H9 (cell line): ENCODE data around the gene TTC9. TPM values are rescaled to one million over a fixed set of nuclear protein-coding genes. Genes with fewer than 3 reads are reported as not detected.

Experiments
- DNase-seq: peaks from one replicate; pipeline ENCODE4 v3.0.0-alpha.2; 2017
- H2AFZ ChIP-seq: one replicate; pipeline ENCODE4 v1.6.1; 2013; ENCODE audit warnings: mild to moderate bottlenecking, low read length, control low read depth, moderate library complexity
- H2AK5ac ChIP-seq: 2 replicates; pipeline ENCODE4 v1.6.1; 2013; ENCODE audit warnings: low read length, control low read depth, mixed read lengths; ENCODE audit not compliant: insufficient read length
- H2BK120ac ChIP-seq: one replicate; pipeline ENCODE4 v1.6.1; 2013; ENCODE audit warnings: low read depth, mild to moderate bottlenecking, low read length, control low read depth, inconsistent platforms; ENCODE audit not compliant: poor library complexity, severe bottlenecking
- H2BK12ac ChIP-seq: 2 replicates; pipeline ENCODE4 v1.6.1; 2013; ENCODE audit warnings: low read length, control low read depth, mixed read lengths, low read depth; ENCODE audit not compliant: insufficient read length
- H2BK15ac ChIP-seq: 2 replicates; pipeline ENCODE4 v1.6.1; 2013; ENCODE audit warnings: low read depth, low read length, control low read depth
- H2BK20ac ChIP-seq: one replicate; pipeline ENCODE4 v1.6.1; 2013; ENCODE audit warnings: low read depth, mild to moderate bottlenecking, low read length, control low read depth, inconsistent platforms; ENCODE audit not compliant: poor library complexity, severe bottlenecking
- H2BK5ac ChIP-seq: 2 replicates; pipeline ENCODE4 v1.6.1; 2013; ENCODE audit warnings: low read length, control low read depth, mixed read lengths; ENCODE audit not compliant: insufficient read length
- H3K14ac ChIP-seq: 2 replicates; pipeline ENCODE4 v1.6.1; 2013; ENCODE audit warnings: low read length, control low read depth; ENCODE audit not compliant: insufficient read depth
- H3K18ac ChIP-seq: 2 replicates; pipeline ENCODE4 v1.6.1; 2013; ENCODE audit warnings: low read depth, mild to moderate bottlenecking, mixed read lengths, low read length, control low read depth; ENCODE audit not compliant: insufficient read length
- H3K23ac ChIP-seq: 2 replicates; pipeline ENCODE4 v1.6.1; 2013; ENCODE audit warnings: low read length, control low read depth, mixed read lengths, low read depth; ENCODE audit not compliant: insufficient read length
- H3K23me2 ChIP-seq: 2 replicates; pipeline ENCODE4 v1.6.1; 2013; ENCODE audit warnings: low read depth, mild to moderate bottlenecking, mixed read lengths, low read length, control low read depth; ENCODE audit not compliant: insufficient read length, poor library complexity, severe bottlenecking
- H3K27ac ChIP-seq: 2 replicates; pipeline ENCODE4 v1.5.1; 2013; ENCODE audit warnings: low read length, control low read depth, mixed read lengths, low read depth; ENCODE audit not compliant: insufficient read length
- H3K27me3 ChIP-seq: 2 replicates; pipeline ENCODE4 v1.6.1; 2013; ENCODE audit warnings: low read length, control low read depth, inconsistent platforms; ENCODE audit not compliant: insufficient read depth
- H3K4ac ChIP-seq: 2 replicates; pipeline ENCODE4 v1.6.1; 2013; ENCODE audit warnings: low read depth, mild to moderate bottlenecking, control low read depth, inconsistent platforms, low read length, moderate library complexity
- H3K4me1 ChIP-seq: 2 replicates; pipeline ENCODE4 v1.6.1; 2013; ENCODE audit warnings: low read length, control low read depth, inconsistent platforms; ENCODE audit not compliant: insufficient read depth
- H3K4me2 ChIP-seq: 2 replicates; pipeline ENCODE4 v1.6.1; 2013; ENCODE audit warnings: low read length, control low read depth, mixed read lengths; ENCODE audit not compliant: insufficient read length, insufficient read depth
- H3K56ac ChIP-seq: 2 replicates; pipeline ENCODE4 v1.6.1; 2013; ENCODE audit warnings: low read depth, mild to moderate bottlenecking, mixed read lengths, low read length, control low read depth; ENCODE audit not compliant: insufficient read length
- H3K79me1 ChIP-seq: 2 replicates; pipeline ENCODE4 v1.6.1; 2013; ENCODE audit warnings: low read depth, mild to moderate bottlenecking, moderate library complexity, low read length, control low read depth, inconsistent platforms; ENCODE audit not compliant: insufficient read depth, poor library complexity, severe bottlenecking
- H3K79me2 ChIP-seq: 2 replicates; pipeline ENCODE4 v1.6.1; 2013; ENCODE audit warnings: low read length, control low read depth, inconsistent platforms; ENCODE audit not compliant: insufficient read depth
- H3K9ac ChIP-seq: 2 replicates; pipeline ENCODE4 v1.6.1; 2013; ENCODE audit warnings: low read length, control low read depth, mixed read lengths; ENCODE audit not compliant: insufficient read length; ENCODE audit errors: extremely low read depth
- H3K9me3 ChIP-seq: one replicate; pipeline ENCODE4 v1.6.1; 2013; ENCODE audit warnings: low read depth, low read length, inconsistent platforms; ENCODE audit not compliant: control insufficient read depth
- H3T11ph ChIP-seq: one replicate; pipeline ENCODE4 v1.6.1; 2013; ENCODE audit warnings: mild to moderate bottlenecking, low read length, control low read depth, inconsistent platforms
- H4K20me1 ChIP-seq: one replicate; pipeline ENCODE4 v1.6.1; 2013; ENCODE audit not compliant: control insufficient read depth, insufficient read length, insufficient read depth
- H4K5ac ChIP-seq: 2 replicates; pipeline ENCODE4 v1.6.1; 2013; ENCODE audit warnings: low read depth, mild to moderate bottlenecking, mixed read lengths, low read length, control low read depth; ENCODE audit not compliant: insufficient read length
- H4K8ac ChIP-seq: replicated peaks from 2 replicates; pipeline ENCODE4 v1.6.1; 2013; ENCODE audit warnings: low read length, control low read depth, mixed read lengths, low read depth; ENCODE audit not compliant: insufficient read length
- H4K91ac ChIP-seq: 2 replicates; pipeline ENCODE4 v1.6.1; 2013; ENCODE audit warnings: low read depth, mild to moderate bottlenecking, moderate library complexity, mixed read lengths, low read length, control low read depth; ENCODE audit not compliant: insufficient read length
- H3K27ac Mint-ChIP-seq, 3 experiments: 2 replicates in 2 of 3; 3 replicates in 1 of 3; pipeline ENCODE4 v1.8.0; 2020 to 2021; ENCODE audit warnings: mixed read lengths in 3 of 3, mild to moderate bottlenecking in 1 of 3, moderate library complexity in 1 of 3
- H3K27me3 Mint-ChIP-seq: 2 replicates; pipeline ENCODE4 v1.8.0; 2021; ENCODE audit warnings: low read depth, mild to moderate bottlenecking, moderate library complexity, mixed read lengths
- H3K36me3 Mint-ChIP-seq, 3 experiments: 2 replicates in 2 of 3; 3 replicates in 1 of 3; pipeline ENCODE4 v1.8.0; 2020 to 2021; ENCODE audit warnings: low read depth in 3 of 3, mixed read lengths in 3 of 3; ENCODE audit not compliant: insufficient read depth in 1 of 3
- H3K4me1 Mint-ChIP-seq, 2 experiments: 2 replicates each; pipeline ENCODE4 v1.8.0; 2020; ENCODE audit warnings: mixed read lengths in 2 of 2
- H3K4me3 Mint-ChIP-seq, 2 experiments: 2 replicates in 1 of 2; 3 replicates in 1 of 2; pipeline ENCODE4 v1.8.0; 2020 to 2021; ENCODE audit warnings: mild to moderate bottlenecking in 2 of 2, mixed read lengths in 2 of 2, moderate library complexity in 1 of 2
- H3K9me3 Mint-ChIP-seq, 2 experiments: 2 replicates in 1 of 2; 3 replicates in 1 of 2; pipeline ENCODE4 v1.8.0; 2020; ENCODE audit warnings: mild to moderate bottlenecking in 2 of 2, mixed read lengths in 2 of 2, moderate library complexity in 1 of 2
- CTCF ChIP-seq: fragments of 200-600 bp; sonication (generic); conservative IDR thresholded peaks from 3 replicates; pipeline ENCODE4 v1.8.0; 2021; ENCODE audit warnings: antibody characterized with exemption, mild to moderate bottlenecking
- WGBS: extraction: QIAGEN DNeasy Blood & Tissue Kit; methylation state at CpG from one replicate; pipeline ENCODE4 v1.1.7; 2013; ENCODE audit warnings: missing lambda C conversion rate, low lambda C conversion rate, mixed read lengths; ENCODE audit not compliant: insufficient read length; ENCODE audit errors: extremely low coverage; 5-methylcytosine and 5-hydroxymethylcytosine counted together
- total RNA-seq: library from RNA; stranded (reverse); gene quantifications from 2 replicates; pipeline ENCODE4 v1.2.1, GENCODE V29; 2021

The TTC9 gene
- total RNA-seq, 1 experiment from 2014 or later: 17.4 TPM

GRCh38 chr14:70698288-70698687 lies 56.6 kb downstream of the TTC9 start:
- H3K18ac ChIP-seq: no peak overlapping the region
- peaks cover 3% of the 10 kb centered on the region; the same call in 1 of the 2 replicates for H3K4me1 ChIP-seq
- no peak overlapping the region for H3K9ac ChIP-seq
- H3K27ac Mint-ChIP-seq: no peak overlapping the region
- H2BK5ac ChIP-seq: no peak overlapping the region
- DNase-seq: no peak
- H3K56ac ChIP-seq: no peak overlapping the region
- no peaks in the 10 kb centered on the region for H3K27me3 ChIP-seq
- no peaks in the 10 kb centered on the region for H4K20me1 ChIP-seq
- no peak overlapping the region for H4K91ac ChIP-seq
- TF ChIP-seq CTCF: no peak
- no peak overlapping the region for H3K23ac ChIP-seq
- H2BK15ac ChIP-seq: no peak overlapping the region
- WGBS: no CpG with 5 or more reads among the region's 3 CpGs
- H2BK12ac ChIP-seq: no peak overlapping the region
- H3K4me1 Mint-ChIP-seq: peaks cover 19 to 20% of the 10 kb centered on the region in 2 experiments
- no peak overlapping the region for H2BK20ac ChIP-seq
- no peaks in the 10 kb centered on the region for H3K9me3 Mint-ChIP-seq
- H3K14ac ChIP-seq: no peak overlapping the region
- no peaks in the 10 kb centered on the region for H3K79me2 ChIP-seq
- H3K4me2 ChIP-seq: no peak overlapping the region
- H4K8ac ChIP-seq: no peak overlapping the region
- no peak overlapping the region for H2AFZ ChIP-seq
- H2AK5ac ChIP-seq: no peak overlapping the region
- no peaks in the 10 kb centered on the region for H3K23me2 ChIP-seq
- H3K9me3 ChIP-seq: no peaks in the 10 kb centered on the region
- H3K36me3 Mint-ChIP-seq: no peaks in the 10 kb centered on the region
- no peak overlapping the region for H4K5ac ChIP-seq
- H3K27me3 Mint-ChIP-seq: peaks cover 3% of the 10 kb centered on the region; the same call in 1 of the 2 replicates
- no peak overlapping the region for H3K4ac ChIP-seq
- H3K79me1 ChIP-seq: no peaks in the 10 kb centered on the region
- H2BK120ac ChIP-seq: no peak overlapping the region
- H3K4me3 Mint-ChIP-seq: no peak overlapping the region
- no peak overlapping the region for H3T11ph ChIP-seq
- H3K27ac ChIP-seq: no peak overlapping the region
